GM23248 (cell line): ENCODE measurements around the gene HEBP2.

Experiments used
- EZH2 ChIP-seq: fragments of 200-600 bp; sonication (generic); IDR thresholded peaks from 2 replicates; pipeline ENCODE4 v1.6.1; 2018; ENCODE audit warnings: antibody characterized with exemption, mild to moderate bottlenecking; ENCODE audit not compliant: insufficient read depth, poor library complexity, severe bottlenecking
- EZH2phosphoT487 ChIP-seq: fragments of 200-600 bp; sonication (generic); IDR thresholded peaks from 2 replicates; pipeline ENCODE4 v1.6.1; 2018; ENCODE audit warnings: antibody characterized with exemption, moderate library complexity, mild to moderate bottlenecking, low read depth; ENCODE audit not compliant: insufficient read depth

DNA sequence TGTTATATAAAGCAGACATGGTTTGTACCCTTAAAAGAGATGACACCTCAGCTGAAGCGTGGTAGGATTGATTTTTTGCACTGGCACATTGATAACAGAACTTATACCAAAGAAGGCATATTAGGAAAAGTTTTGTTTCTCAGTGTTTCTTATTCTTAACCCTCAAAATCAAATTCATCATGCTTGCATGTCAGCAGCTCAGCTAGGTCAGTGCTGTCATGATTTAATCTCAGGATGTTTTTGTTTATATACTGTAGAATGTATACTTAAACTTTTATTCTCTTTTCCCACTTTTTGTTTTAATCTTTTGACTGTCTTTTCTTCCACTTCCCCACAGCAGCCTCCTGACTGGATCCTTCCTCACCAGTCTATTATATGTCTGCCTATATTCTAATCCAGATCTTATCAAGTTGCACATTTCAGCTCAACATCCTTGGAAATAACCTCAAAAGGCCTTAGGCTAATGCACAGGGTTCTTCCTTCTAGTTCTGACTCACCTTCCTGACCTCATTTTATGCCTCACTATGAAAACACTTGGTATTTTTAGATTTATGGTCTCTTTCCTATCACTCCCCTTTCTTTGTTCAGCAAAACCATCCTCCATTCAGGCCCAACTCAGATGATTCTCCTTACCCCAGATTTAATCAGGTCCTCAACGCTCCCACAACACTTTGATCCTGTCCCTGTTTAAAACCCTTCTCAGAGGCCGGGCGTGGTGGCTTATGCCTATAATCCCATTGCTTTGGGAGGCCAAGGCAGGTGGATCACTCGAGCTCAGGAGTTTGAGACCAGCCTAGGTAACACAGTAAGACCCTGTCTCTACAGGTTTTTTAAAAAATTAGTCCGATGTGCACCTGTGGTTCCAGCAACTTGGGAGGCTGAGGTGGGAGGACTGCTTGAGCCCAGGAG lies 7.2 kb downstream of the HEBP2 start:
- TF ChIP-seq EZH2phosphoT487 (no peak), EZH2 (no peak)
